Epithelial cell of prostate (primary cell): Measurements from ENCODE around the gene SHROOM2.
"Not testable (repeated sequence)": the region's sequence is repeated elsewhere in the genome, so short reads cannot be mapped to it uniquely, and the experiment has no call there.

Experiments used
- DNase-seq: peaks from one replicate; pipeline ENCODE4 v3.0.0-alpha.2; 2011; ENCODE audit warnings: low read depth, low spot score
- H3K27ac ChIP-seq: fragments of 450-650 bp; 2 replicates; pipeline ENCODE4 v1.5.1; 2017; ENCODE audit warnings: mild to moderate bottlenecking

The SHROOM2 gene

DNA sequence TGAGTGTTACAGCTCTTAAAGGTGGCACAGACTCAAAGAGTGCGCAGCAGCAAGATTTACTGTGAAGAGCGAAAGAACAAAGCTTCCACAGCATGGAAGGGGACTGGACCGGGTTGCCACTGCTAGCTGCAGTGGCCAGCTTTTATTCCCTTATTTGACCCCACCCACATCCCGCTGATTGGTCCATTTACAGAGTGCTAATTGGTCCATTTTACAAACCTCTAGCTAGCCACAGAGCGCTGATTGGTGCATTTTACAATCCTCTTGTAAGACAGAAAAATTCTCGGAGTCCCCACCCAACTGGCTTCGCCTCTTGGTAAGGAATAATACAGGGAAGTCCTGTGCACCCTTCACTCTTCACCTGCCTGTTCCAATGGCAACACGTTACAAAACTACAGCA lies 1.9 kb upstream of the SHROOM2 start:
- no peak overlapping the region for H3K27ac ChIP-seq
- DNase-seq, result no peak

DNA sequence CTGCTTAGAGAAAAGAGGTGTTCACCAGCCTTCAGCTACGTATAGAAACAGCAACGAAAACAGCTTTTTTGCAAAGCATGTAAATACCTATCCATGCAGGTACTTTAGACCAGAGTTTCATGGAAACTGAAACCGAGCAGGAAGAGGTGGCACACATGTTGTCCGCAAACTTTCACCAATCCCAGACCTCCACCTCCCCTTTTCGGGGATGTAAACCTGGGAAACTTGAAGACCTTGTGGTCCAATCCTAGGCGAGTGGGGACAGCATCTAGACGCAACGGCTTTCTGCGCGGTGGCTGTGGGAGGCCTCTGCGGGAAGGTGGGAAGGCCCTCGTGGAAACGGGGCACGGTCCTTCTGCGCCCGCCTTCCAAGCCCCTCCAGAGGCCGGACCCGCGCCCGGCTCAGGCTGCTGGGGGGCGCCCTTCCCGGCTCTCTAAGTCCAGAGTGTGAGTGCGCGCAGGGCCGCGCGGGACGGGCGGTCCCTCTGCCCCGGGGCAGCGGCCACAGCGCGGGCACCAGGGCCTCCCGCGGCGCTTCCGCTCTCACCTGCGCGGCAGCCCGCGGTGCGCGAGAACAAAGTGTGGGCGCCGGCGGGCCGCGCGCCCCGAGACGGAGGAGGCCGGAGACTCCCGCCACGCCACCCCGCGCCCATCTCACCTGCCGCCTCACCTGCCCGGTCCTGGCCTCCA lies 830 bp upstream of the SHROOM2 start:
- no peak overlapping the region for H3K27ac ChIP-seq
- no peak for DNase-seq

DNA sequence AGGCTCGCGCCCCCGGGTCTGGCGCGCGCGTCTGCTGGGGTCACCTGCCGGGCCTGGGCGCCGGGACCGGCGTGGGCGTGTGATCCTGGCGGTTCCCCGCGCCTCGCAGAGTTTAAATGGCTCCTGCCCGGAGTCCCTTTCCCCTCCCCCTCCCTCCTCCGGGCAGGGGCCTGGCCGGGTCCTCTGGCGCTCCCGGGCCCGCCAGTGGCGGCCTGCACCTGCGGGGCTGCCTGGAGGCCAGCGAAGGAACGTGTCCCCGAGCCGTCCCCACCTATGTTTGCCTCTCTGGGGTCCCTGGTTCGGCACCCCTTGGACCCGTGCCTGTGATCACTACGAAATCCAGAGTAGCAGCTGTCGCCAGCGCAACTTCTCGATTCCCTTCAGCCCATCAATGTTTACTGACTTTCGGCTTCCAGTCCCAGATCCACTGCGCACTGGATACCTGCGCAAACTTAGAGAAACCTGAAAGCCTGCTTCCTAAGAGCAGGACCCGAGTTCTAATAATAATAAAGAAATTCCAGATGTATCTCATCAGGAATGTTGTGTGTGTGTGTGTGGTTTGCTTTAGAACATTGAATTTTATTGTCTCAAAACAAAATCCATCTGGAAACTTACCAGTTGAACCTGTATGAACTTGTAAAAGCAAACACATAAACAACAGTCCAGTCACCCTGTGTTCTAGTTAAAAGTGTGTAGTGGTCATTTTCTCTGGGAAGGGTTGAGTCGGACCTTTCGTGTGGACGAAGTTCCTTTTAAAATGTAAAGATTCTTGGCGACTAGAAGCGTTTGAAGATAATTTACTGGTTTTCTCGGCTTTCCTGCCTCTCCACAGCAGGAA lies 788 bp downstream of the SHROOM2 start:
- H3K27ac ChIP-seq, result peak overlapping the region; percentile 11
- no peak for DNase-seq

DNA sequence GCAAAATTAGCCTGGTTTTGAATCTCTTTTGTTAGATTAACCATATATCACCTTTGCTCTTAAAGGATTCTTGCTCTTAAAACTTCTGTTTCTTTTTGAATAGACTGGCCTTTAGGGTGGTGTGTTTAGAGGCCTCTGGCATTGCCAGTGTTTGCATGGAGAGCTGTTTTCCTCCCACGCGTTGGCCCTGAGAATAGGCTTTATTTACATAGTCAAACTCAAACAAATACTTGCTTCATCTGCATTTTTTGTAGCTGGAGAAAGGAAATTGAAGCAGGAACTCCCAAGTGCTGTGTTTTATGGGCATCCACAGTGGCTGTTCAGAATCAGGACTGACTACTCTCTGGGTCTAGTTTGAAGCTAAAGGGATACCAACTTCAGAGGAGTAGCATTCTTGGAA lies 2.7 kb downstream of the SHROOM2 start:
- no peak for DNase-seq
- H3K27ac ChIP-seq, result no peak overlapping the region

DNA sequence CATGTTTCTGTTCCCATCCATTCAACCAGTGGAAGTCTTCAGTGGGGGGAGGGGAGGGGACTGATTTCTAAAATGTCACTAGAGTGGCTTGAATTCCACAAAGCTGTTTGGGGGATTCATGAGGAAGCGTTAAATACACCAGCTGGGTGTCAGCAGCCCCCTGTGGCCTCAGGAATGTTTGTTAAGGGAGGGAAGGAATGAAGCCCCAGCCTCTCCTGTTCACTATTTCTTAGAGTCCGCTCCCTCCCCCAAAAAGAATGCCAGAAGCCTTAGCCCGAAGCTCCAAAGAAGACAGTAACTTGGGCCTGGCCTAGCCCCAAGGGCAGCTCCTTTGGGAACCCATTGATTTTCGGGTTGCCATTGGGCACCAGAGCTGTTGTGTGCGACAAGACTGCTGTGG lies 3.3 kb downstream of the SHROOM2 start:
- no peak overlapping the region for H3K27ac ChIP-seq
- no peak for DNase-seq

DNA sequence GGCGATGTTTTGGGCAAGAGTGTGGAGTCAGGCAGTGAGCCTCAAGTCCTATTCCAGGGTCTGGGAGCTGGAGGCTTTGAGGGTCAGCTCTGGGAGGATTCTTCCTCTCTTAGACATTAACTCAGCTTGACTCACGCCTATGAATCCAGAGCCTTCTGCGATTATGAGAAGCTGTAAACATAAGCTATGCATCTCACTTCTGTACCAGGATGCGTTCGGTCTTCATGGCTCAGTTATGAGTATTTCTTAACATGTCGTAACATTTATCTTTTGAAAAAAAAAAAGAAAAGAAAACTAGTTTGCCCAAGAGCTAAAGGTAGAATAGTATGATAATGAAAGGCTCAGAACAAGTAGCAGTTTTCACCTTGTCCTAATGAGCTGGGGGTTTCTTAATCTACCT lies 4.6 kb downstream of the SHROOM2 start:
- H3K27ac ChIP-seq, result peak overlapping the region; percentile 58

DNA sequence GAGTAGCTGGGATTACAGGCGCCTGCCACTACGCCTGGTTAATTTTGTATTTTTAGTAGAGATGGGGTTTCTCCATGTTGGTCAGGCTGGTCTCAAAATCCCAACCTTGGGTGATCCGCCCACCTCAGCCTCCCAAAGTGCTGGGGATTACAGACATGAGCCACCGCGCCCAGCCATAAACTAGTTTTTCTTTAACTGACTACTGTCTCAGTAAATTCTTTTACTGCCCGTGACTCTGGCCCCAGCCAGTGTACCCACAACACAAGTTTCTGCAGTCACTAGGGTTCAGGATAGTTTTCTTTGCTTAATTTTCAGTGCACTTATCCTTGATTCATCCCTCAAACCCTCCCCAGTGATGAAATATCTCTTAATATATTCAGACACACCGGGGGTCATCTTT lies 8.3 kb downstream of the SHROOM2 start:
- DNase-seq, result no peak
- no peak overlapping the region for H3K27ac ChIP-seq

More for the DNA sequence above, 4.6 kb downstream of the SHROOM2 start:
- no peak for DNase-seq

DNA sequence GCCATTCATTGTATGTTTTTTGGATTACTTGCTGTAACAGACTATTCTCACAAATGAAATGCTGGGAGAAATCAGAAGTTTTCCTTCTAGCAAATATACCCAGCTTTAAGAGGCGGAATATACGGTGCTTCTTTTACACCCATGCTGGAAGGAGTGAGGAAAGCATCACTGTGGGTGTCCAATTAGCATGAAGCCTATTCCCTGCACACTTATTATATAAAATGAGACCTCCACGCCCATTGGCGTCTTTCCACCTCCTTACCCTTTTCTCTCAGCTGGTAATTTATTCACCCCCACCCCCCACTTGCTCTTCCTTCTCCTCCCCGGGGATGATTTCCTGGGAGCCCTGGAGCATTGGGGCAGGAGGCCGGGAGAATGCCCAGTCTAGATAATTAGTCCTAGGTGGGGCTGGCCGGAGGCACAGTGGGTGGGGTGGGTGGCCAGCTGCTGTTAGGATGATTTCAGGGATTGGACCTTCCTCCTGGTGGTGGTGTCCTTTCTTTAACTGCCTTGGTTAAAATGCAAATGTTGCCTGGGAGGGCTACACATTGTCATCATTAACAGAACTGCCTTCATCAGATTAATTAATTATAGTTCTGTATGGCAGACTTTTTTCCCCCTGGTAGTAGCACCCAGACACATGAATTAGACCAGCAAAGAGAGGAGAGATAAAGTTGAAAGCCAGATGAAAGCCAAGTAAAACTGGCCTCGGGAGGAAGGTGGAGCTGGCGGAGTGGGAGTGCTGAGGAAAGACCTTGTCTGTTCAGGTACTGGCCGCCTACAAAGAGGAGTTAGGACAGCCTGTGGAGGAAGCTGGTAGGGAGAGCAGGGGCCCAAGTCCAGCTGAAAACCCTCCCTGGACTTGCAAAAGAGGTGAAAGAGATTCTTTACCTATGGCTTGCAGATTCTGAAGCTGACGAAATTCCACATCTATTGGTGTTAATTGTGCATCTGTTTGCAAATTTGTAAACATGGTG lies 11.4 kb downstream of the SHROOM2 start:
- no peak overlapping the region for H3K27ac ChIP-seq
- DNase-seq, result no peak

DNA sequence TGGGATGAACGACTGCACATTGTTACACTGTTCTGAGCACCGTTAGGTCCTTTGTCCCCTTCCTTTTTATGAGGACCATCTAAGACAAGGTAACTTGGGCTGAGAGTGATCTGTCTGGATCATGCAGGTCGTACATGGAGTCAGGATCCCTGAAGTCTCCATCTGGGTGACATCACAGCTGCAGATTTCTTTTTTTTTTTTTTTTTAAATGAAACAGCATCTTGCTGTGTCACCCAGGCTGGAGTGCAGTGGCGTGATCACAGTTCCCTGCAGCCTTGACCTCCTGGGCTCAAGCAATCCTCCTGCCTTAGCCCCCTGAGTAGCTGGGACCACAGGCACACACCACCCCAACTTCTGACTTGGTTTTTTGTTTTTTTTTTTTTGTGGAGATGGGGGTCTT lies 16.5 kb downstream of the SHROOM2 start:
- DNase-seq, result no peak
- H3K27ac ChIP-seq, result no peak overlapping the region

DNA sequence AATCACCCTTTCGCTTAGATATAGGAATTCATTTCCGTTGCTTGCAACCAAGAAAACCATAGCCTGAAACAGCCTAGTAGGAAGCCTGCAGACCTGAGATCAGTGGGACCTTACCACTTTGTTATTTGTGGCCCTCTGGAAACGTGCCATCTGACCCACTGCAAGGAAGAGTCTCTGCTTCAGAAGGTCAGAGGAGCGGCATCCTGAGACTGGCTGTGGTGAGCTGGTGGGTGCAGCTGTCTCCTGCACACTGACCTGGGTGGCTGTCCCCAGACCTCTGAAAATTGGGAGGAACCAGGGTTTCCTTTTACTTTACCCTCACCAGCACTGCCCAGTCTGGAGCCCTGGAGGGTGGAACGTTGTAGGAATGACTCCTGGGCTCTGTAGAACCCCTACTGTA lies 18.2 kb downstream of the SHROOM2 start:
- H3K27ac ChIP-seq, result no peak overlapping the region

DNA sequence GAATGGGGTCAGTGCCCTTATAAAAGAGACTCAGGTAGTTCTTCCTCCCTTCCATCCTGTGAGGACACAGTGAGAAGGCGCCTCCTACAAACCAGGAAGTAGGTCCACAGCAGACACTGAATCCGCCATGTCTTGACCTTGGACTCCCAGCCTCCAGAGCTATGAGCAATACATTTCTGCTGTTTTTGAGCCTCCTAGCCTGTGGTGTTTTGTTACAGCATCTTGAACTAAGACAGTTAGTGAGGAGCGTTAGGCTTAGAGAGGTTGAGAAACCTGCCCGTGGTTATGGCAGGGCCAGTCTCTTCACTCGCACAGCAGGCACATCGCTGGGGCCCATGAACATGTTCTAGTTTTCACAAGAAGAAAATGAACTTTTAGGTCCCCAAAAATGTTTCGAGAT lies 19.7 kb downstream of the SHROOM2 start:
- no peak overlapping the region for H3K27ac ChIP-seq
- no peak for DNase-seq

More for the DNA sequence above, 18.2 kb downstream of the SHROOM2 start:
- no peak for DNase-seq

DNA sequence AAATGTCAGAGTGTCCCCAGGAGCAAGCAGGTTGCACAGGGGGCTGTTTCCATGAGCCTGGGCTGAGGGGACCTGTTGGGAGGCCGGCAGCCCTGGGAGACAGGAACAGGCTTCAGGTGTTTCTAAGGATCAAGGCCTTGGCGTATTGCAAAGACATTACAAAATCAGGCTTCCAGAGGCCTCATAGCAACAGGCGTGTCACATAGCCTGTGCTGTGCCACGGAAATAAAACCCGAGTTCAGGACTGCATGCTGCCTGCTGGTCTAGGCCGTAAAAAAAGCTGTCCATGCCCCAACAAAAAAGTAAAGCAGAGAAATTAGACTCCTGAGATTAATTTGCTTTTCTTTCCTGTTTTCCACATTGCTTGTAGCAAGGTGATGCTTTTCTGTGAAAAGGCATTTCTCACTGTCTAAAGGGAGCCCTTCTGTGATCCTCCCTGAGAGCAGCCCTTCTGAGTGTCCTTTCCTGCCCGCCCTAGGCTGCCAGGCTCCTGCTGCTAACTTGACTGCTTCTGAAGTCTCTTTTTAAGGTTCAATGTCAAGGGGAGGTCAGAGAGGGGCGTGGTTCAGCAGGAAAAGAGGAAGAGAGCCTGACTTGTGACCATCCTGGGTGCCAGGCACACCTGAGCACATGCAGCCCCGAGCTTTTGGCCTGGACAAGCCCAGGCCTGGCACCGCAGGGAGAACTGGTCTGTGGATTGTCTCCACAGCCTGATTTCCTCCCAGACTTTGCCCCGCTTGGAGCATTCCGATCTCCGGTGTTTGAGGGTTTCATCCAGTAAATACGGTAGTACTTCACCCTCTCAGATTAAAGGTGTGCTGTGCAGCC lies 21.3 kb downstream of the SHROOM2 start:
- no peak for DNase-seq
- H3K27ac ChIP-seq, result peak overlapping the region; percentile 67

DNA sequence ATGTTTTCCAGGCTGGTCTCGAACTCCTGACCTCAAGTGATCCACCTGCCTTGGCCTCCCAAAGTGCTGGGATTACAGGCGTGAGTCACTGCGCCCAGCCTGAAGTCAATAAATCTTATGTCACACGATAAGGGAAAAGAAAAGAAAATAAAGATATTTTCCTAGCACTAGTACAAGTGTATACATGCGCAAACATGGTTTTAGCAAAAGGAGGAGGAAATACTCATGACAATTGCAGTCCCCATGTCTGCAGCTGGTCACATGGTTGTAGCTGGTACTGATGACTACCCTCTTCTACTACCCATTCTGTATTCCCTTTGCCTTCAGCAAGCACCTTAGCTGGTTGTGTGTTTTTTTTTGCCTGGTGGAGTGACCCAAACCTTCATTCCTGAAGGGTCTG lies 23.6 kb downstream of the SHROOM2 start:
- H3K27ac ChIP-seq, DNase-seq: not testable (repeated sequence)

DNA sequence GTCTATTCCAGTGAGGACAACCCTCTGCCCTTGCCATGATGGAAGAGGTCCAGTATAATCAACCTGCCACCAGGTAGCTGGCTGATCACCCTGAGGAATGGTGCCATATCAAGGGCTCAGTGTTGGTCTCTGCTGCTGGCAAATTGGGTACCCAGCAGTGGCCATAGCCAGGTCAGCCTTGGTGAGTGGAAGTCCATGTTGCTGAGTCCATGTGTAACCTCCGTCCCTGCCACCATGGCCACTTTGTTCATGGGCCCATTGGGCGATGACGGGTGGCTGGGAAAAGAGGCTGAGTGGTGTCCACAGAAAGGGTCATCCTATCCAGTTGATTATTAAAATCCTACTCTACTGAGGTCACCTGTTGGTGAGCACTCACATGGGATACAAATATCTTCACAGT lies 24.9 kb downstream of the SHROOM2 start:
- not testable (repeated sequence) for DNase-seq, H3K27ac ChIP-seq

DNA sequence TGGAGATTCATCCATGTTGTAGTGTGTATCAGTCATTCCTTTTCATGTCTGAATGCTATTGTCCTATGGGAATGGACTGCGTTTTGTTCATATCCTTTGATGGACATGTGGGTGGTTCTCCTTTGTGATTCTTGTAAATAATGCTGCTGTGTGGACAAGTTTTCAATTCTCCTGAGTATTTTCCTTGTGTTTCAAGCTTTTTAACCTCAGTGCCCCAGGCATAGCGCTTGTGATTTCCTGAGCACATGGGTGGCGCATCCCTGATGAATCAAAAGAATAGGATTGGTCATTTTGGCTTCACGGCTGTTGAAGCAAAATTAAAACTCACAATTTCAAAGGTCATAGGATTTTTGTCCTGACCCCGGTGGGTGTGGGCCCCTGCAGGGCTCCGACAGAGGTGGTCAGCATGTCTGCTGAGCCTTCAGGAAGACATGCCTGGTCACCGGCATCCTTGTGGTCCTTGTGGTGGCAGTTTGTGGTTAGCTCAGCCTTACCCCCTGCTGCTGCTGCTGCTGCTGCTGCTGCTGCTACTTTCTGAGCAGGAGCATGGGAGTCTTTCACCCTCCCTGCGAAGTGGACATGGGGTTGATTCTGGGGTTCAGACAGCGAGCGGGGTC lies 30.0 kb downstream of the SHROOM2 start:
- no peak for DNase-seq
- no peak overlapping the region for H3K27ac ChIP-seq

DNA sequence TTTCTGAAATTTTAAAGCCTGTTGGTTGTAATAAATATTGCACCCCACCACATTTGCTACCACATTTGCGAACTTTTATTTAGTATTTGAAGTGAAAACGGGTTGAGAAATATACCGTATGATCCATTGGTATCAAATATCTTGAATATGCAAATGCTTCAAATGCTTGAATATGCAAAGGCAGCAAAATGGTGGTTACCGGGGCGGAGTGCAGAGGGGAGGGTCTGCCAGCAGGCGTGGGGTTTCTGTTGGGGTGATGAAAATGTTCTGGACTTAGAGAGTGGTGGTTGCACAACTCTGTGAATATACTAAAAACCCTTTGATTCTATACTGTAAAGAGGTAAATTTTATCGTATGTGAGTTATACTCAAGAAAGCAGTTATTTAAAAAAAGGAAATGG lies 35.3 kb downstream of the SHROOM2 start:
- DNase-seq, result no peak
- H3K27ac ChIP-seq, result no peak overlapping the region

DNA sequence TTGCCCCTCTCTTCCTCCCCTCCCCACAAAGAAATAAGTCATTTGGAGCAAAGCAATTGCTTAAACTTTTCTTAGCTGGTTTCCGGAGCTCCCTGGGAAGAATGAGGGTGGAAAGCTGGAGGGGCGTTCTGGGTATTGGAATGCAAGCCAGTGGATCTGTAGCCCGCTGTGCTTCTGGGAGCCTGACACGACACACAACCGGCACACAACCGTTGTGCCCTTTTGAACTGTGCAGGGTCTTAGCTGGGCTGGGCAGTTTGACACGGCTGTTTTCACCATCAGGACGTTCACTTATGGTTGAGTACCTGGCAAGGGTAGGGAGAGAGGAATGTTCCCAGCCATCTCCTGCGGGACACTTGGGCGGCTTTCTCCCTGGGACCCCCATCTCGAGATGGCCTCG lies 38.3 kb downstream of the SHROOM2 start:
- no peak overlapping the region for H3K27ac ChIP-seq
- no peak for DNase-seq

DNA sequence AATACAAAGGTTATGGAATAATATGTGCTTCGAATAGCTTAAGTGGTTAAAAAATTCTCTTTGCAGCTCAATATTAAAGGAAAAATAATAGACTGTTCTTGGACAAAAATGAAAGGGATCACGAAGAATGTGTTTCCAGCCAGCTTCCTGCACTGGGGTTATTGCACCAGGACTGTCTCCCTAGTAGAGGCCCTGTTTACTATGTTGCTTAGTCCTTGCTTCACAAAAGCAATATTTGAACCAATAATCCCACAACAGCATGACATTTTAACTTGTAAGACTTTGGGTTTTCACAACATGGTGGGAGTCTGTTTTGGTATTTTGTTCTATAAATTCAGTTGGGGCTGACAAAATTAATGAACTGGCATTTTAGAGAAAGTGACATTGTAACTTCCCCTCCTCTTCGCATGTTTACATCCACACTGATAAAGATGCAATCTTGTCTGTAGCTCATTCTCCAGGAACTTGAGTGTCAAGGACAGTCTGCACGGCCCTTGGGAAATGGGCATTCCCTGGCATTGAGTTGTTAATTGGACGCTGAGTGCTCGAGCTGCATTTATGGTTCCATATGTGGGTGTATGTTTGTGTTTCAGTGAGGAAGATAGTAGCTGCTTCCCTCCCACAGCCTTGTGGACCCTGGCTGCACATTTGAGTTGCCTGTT lies 39.0 kb downstream of the SHROOM2 start:
- DNase-seq, result no peak
- H3K27ac ChIP-seq, result no peak overlapping the region

DNA sequence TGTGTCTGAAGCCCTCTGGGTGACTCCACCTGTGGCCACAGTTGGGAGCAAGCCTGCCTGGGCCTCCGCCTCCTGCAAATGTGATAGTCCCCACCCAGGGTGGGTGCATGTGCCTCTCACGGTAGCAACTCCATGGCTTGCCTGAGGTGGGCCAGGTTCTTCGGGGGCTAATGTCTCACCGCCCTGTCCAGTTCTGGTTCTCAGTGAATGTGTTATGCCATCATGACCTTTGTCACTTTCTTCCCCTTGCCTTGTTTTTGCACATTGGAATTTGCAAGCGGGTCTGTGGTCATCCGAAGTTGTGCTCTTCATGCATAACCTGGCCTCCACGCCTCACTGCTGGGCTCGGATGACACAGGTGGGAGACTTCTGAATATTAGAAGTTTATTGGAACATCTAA lies 39.7 kb downstream of the SHROOM2 start:
- DNase-seq, result no peak
- H3K27ac ChIP-seq, result no peak overlapping the region
